Measurements from ENCODE around the gene RAB27A. TPM values are rescaled to one million over a fixed set of nuclear protein-coding genes. Genes with fewer than 3 reads are reported as not detected.
A peak's percentile ranks its signal among the peaks of the same experiment; 100 is the strongest.

The RAB27A gene
- polyA plus RNA-seq, 3 donors from 2014 or later: 99.6 to 157 (median 150) TPM

- Mint-ChIP-seq H3K9me3 (no peaks in the 10 kb centered on the region), H3K4me3 (no peak overlapping the region), H3K36me3 (peaks cover 24 to 46% (median 34%) of the 10 kb centered on the region in 3 donors), H3K27me3 (ENCODE audit: low read depth in 3 of 3) (no peaks in the 10 kb centered on the region), H3K4me1 (peaks cover 13 to 42% of the 10 kb centered on the region in 2 donors), H3K27ac (peak overlapping the region in 2 of 6 donors; percentile 1 to 20)
- no peak for DNase-seq
Observed at GRCh38 chr15:55183679-55184078, 105.9 kb downstream of the RAB27A start.

DNA sequence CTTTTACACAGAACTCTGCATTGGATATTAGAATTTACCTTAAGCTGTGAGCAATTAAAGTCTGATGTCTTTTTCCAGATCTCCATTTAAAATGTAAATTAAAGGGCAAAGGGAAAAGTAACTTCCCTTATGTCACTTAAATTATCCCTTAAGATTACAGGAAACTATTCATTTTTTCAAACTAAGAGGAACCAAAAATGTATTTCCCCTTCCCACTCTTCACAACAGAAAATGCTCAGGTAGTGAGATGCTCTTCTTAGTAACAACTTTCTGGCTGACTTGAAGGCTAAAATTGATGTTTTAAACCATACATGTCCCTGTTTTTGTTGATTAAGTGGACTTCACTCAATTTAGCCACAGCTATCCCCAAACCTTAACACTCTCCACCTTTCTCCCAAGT lies 110.5 kb downstream of the RAB27A start:
- Mint-ChIP-seq H3K4me3 (no peak overlapping the region), H3K27ac (peak overlapping the region in 1 of 6 donors; percentile 75), H3K36me3 (peaks cover 18 to 33% (median 28%) of the 10 kb centered on the region in 3 donors), H3K4me1 (peaks cover 2 to 7% of the 10 kb centered on the region in 2 donors), H3K9me3 (no peaks in the 10 kb centered on the region), H3K27me3 (ENCODE audit: low read depth in 3 of 3) (no peaks in the 10 kb centered on the region)
- DNase-seq: no peak

DNA sequence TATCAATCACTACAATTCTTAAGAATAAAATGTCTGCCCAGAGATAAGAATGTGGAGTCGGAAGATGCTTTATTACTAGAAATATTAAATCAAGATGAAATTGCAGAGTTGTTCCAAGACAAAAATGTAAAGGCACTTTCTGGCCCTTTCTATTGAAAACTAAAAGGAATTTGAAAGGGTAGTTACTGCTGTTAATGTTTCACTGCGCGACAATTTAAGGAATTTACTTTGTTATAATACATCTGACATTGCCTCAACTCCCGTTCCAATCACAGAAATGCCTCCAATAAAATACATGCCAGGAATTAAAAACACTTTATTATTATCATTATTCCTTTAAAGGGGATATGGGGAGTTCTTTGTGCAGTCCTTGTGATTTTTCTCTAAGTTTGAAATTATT lies 119.3 kb downstream of the RAB27A start:
- H3K36me3 Mint-ChIP-seq: peaks cover 0 to 3% (median 0%) of the 10 kb centered on the region in 3 donors
- peaks cover 0 to 3% (median 2%) of the 10 kb centered on the region in 3 donors for H3K27me3 Mint-ChIP-seq (ENCODE audit: low read depth in 3 of 3)
- H3K27ac Mint-ChIP-seq: no peak overlapping the region
- H3K4me1 Mint-ChIP-seq: no peaks in the 10 kb centered on the region
- no peak overlapping the region for H3K4me3 Mint-ChIP-seq
- no peaks in the 10 kb centered on the region for H3K9me3 Mint-ChIP-seq
- DNase-seq: no peak

- peaks cover 0 to 3% (median 2%) of the 10 kb centered on the region in 3 donors for H3K27me3 Mint-ChIP-seq (ENCODE audit: low read depth in 3 of 3)
- peak; percentile 17 to 27 (median 27) for DNase-seq
- peak overlapping the region in 1 of 6 donors; percentile 66 for H3K27ac Mint-ChIP-seq
- H3K4me1 Mint-ChIP-seq: no peaks in the 10 kb centered on the region
- no peaks in the 10 kb centered on the region for H3K9me3 Mint-ChIP-seq
- peaks cover 0 to 3% (median 0%) of the 10 kb centered on the region in 3 donors for H3K36me3 Mint-ChIP-seq
- H3K4me3 Mint-ChIP-seq: no peak overlapping the region
Observed at GRCh38 chr15:55168350-55168974, 121.2 kb downstream of the RAB27A start.

DNA sequence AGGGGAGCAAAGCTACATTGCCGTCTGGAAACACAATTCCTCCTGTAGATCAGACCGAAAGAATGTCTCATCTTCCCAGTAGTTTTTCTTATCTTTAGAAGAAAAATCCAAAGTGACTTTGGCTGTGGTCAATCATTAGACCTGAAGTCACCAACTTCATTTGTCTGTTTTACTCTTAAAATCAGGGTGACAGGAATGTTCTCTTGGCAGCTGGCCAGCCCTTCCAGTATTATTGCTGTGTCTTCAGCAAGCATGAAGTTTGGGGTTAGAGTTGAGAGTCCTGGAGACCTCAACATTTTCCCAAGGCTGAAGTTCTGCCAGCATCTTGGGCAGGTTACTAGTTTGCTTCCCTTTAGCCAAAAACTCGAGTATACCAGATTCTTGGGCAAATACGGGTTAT lies 125.3 kb downstream of the RAB27A start:
- no peak for DNase-seq
- peaks cover 0 to 6% (median 0%) of the 10 kb centered on the region in 3 donors for H3K27me3 Mint-ChIP-seq (ENCODE audit: low read depth in 3 of 3)
- H3K4me3 Mint-ChIP-seq: no peak overlapping the region
- no peak overlapping the region for H3K27ac Mint-ChIP-seq
- peaks cover 0 to 3% (median 0%) of the 10 kb centered on the region in 6 donors for H3K9me3 Mint-ChIP-seq
- H3K4me1 Mint-ChIP-seq: no peaks in the 10 kb centered on the region
- H3K36me3 Mint-ChIP-seq: no peaks in the 10 kb centered on the region

Other genes starting within 250 kb of the RAB27A start
- gene RSL24D1, start 92.9 kb downstream of the RAB27A start, polyA plus RNA-seq: 100 to 1,000 TPM in 2 of 3 donors, 10 to 100 TPM in 1; 76.2 to 123 (median 105) TPM
- 10 to 100 TPM; 26.2 to 46.7 (median 34.9) TPM for gene PIGBOS1, start 29.3 kb upstream of the RAB27A start, polyA plus RNA-seq
- gene PIGB, start 29.4 kb upstream of the RAB27A start, polyA plus RNA-seq: 10 to 100 TPM in 2 of 3 donors, 1 to 10 TPM in 1; 5.9 to 28.4 (median 19.7) TPM
- gene CCPG1, start 118.5 kb upstream of the RAB27A start, polyA plus RNA-seq: 10 to 100 TPM; 40.9 to 89.3 (median 65.3) TPM
- gene PIERCE2, start 118.7 kb upstream of the RAB27A start, polyA plus RNA-seq: 1 to 10 TPM in 1 of 3 donors, not detected in 2; 1.0 TPM
- gene DNAAF4, start 218.4 kb upstream of the RAB27A start, polyA plus RNA-seq: not detected